ENCODE results near the gene IFNAR1. TPM values are rescaled to one million over a fixed set of nuclear protein-coding genes. Genes with fewer than 3 reads are reported as not detected.

Gene IFNAR1
- total RNA-seq, 1 donor from 2014 or later, result 20.4 TPM

GRCh38 chr21:33330726-33331125, 6.0 kb downstream of the IFNAR1 start:
- TF ChIP-seq, protein P1, sequence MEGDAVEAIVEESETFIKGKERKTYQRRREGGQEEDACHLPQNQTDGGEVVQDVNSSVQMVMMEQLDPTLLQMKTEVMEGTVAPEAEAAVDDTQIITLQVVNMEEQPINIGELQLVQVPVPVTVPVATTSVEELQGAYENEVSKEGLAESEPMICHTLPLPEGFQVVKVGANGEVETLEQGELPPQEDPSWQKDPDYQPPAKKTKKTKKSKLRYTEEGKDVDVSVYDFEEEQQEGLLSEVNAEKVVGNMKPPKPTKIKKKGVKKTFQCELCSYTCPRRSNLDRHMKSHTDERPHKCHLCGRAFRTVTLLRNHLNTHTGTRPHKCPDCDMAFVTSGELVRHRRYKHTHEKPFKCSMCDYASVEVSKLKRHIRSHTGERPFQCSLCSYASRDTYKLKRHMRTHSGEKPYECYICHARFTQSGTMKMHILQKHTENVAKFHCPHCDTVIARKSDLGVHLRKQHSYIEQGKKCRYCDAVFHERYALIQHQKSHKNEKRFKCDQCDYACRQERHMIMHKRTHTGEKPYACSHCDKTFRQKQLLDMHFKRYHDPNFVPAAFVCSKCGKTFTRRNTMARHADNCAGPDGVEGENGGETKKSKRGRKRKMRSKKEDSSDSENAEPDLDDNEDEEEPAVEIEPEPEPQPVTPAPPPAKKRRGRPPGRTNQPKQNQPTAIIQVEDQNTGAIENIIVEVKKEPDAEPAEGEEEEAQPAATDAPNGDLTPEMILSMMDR (IDR thresholded peaks at IDR 0.05), result no peak
- TF ChIP-seq POLR2AphosphoS5 (IDR thresholded peaks at IDR 0.05; ENCODE audit: insufficient read depth in 1 of 2, low read depth in 1 of 2), result no peak
- TF ChIP-seq POLR2A (IDR thresholded peaks at IDR 0.05), result no peak
- Histone ChIP-seq H3K36me3 (no peaks in the 10 kb centered on the region), H3K4me1 (peaks cover 37% of the 10 kb centered on the region), H3K9me3 (peaks cover 3% of the 10 kb centered on the region), H3K27me3 (no peaks in the 10 kb centered on the region), H3K4me3 (no peak overlapping the region), H3K27ac (no peak overlapping the region)
- intact Hi-C loops (cut with DNase I), result no loop called here
- no peak for DNase-seq (ENCODE audit: extremely low spot score in 2 of 2)

- TF ChIP-seq, protein P1 (IDR thresholded peaks at IDR 0.05), result no peak
- TF ChIP-seq POLR2A (IDR thresholded peaks at IDR 0.05), result no peak
- TF ChIP-seq POLR2AphosphoS5 (IDR thresholded peaks at IDR 0.05; ENCODE audit: insufficient read depth in 1 of 2, low read depth in 1 of 2), result no peak
- Histone ChIP-seq H3K36me3 (no peaks in the 10 kb centered on the region), H3K27ac (no peak overlapping the region), H3K9me3 (peaks cover 3% of the 10 kb centered on the region), H3K27me3 (no peaks in the 10 kb centered on the region), H3K4me3 (no peak overlapping the region), H3K4me1 (peaks cover 24% of the 10 kb centered on the region)
- intact Hi-C loops (cut with DNase I), result no loop called here
- no peak for DNase-seq (ENCODE audit: extremely low spot score in 2 of 2)
These were observed 7.4 kb downstream of the IFNAR1 start for GRCh38 chr21:33332143-33332542.

DNA sequence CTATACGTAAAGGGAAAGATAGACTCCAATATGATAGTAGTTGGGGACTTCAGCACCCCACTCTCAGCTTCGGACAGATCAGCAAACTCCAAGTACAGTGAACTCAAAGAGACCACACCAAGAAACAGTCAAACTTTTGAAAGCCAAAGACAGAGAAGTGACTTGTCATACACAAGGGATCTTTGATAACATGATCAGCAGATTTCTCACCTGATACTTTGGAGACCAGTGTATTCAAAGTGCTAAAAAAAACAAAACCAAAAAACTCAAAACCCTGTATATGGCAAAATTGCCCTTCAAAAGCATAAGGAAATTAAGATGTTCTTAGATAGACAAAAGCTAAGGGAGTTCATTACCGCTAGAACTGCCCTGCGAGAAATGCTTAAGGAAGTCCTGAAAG, 9.4 kb downstream of the IFNAR1 start:
- DNase-seq (ENCODE audit: extremely low spot score in 2 of 2), result no peak
- no peaks in the 10 kb centered on the region for H3K27me3 ChIP-seq
- intact Hi-C loops (cut with DNase I), result no loop called here
- TF ChIP-seq POLR2AphosphoS5 (IDR thresholded peaks at IDR 0.05; ENCODE audit: insufficient read depth in 1 of 2, low read depth in 1 of 2) (no peak), POLR2A (IDR thresholded peaks at IDR 0.05) (no peak)
- TF ChIP-seq, protein P1 (IDR thresholded peaks at IDR 0.05), result no peak
- no peaks in the 10 kb centered on the region for H3K36me3 ChIP-seq
- H3K4me1 ChIP-seq, result peaks cover 14% of the 10 kb centered on the region
- no peak overlapping the region for H3K27ac ChIP-seq
- H3K9me3 ChIP-seq, result peaks cover 3% of the 10 kb centered on the region
- H3K4me3 ChIP-seq, result no peak overlapping the region

- Histone ChIP-seq H3K4me1 (peaks cover 10% of the 10 kb centered on the region), H3K9me3 (peaks cover 3% of the 10 kb centered on the region), H3K27me3 (no peaks in the 10 kb centered on the region), H3K27ac (no peak overlapping the region), H3K36me3 (no peaks in the 10 kb centered on the region), H3K4me3 (no peak overlapping the region)
- intact Hi-C loops (cut with DNase I), result no loop called here
- no peak for DNase-seq (ENCODE audit: extremely low spot score in 2 of 2)
- TF ChIP-seq, protein P1 (IDR thresholded peaks at IDR 0.05), result no peak
- TF ChIP-seq POLR2AphosphoS5 (IDR thresholded peaks at IDR 0.05; ENCODE audit: insufficient read depth in 1 of 2, low read depth in 1 of 2), result no peak
- TF ChIP-seq POLR2A (IDR thresholded peaks at IDR 0.05), result no peak
These were observed 10.1 kb downstream of the IFNAR1 start for GRCh38 chr21:33334824-33335223.

- H3K27me3 ChIP-seq, result no peaks in the 10 kb centered on the region
- H3K4me1 ChIP-seq, result peaks cover 15% of the 10 kb centered on the region
- intact Hi-C loops (cut with DNase I), result no loop called here
- DNase-seq (ENCODE audit: extremely low spot score in 2 of 2), result no peak
- H3K4me3 ChIP-seq, result no peak overlapping the region
- H3K36me3 ChIP-seq, result peaks cover 0 to 27% of the 10 kb centered on the region in 2 donors
- no peaks in the 10 kb centered on the region for H3K9me3 ChIP-seq
- no peak overlapping the region for H3K27ac ChIP-seq
- no peak for TF ChIP-seq POLR2A (IDR thresholded peaks at IDR 0.05)
- TF ChIP-seq, protein P1 (IDR thresholded peaks at IDR 0.05), result no peak
- TF ChIP-seq POLR2AphosphoS5 (IDR thresholded peaks at IDR 0.05; ENCODE audit: insufficient read depth in 1 of 2, low read depth in 1 of 2), result no peak
These were observed 14.4 kb downstream of the IFNAR1 start for GRCh38 chr21:33339135-33339534.
